Activated naive CD8-positive, alpha-beta T cell treated with anti-CD3 and anti-CD28 coated beads for 36 hours (primary cell): ENCODE data around the gene GDA. TPM values are rescaled to one million over a fixed set of nuclear protein-coding genes. Genes with fewer than 3 reads are reported as not detected.

Experiments used
- DNase-seq: peaks from one replicate; pipeline ENCODE4 v3.0.0; 2021
- H3K27ac Mint-ChIP-seq: one replicate; pipeline ENCODE4 v1.8.0; 2022; ENCODE audit warnings: mild to moderate bottlenecking, moderate library complexity, mixed read lengths
- H3K27me3 Mint-ChIP-seq: one replicate; pipeline ENCODE4 v1.8.0; 2022; ENCODE audit warnings: mild to moderate bottlenecking, mixed read lengths
- H3K36me3 Mint-ChIP-seq: one replicate; pipeline ENCODE4 v1.8.0; 2021; ENCODE audit warnings: mild to moderate bottlenecking, mixed read lengths
- H3K4me1 Mint-ChIP-seq: one replicate; pipeline ENCODE4 v1.8.0; 2021; ENCODE audit warnings: mixed read lengths
- H3K4me3 Mint-ChIP-seq: one replicate; pipeline ENCODE4 v1.8.0; 2022; ENCODE audit warnings: mild to moderate bottlenecking, moderate library complexity, mixed read lengths
- H3K9me3 Mint-ChIP-seq: one replicate; pipeline ENCODE4 v1.8.0; 2022; ENCODE audit warnings: mixed read lengths
- total RNA-seq, 2 experiments: library from RNA; stranded (reverse); gene quantifications; one replicate each; pipeline ENCODE4 v1.2.3, GENCODE V29; 2021

The GDA gene
- total RNA-seq, 2 experiments from 2014 or later: not detected

DNA sequence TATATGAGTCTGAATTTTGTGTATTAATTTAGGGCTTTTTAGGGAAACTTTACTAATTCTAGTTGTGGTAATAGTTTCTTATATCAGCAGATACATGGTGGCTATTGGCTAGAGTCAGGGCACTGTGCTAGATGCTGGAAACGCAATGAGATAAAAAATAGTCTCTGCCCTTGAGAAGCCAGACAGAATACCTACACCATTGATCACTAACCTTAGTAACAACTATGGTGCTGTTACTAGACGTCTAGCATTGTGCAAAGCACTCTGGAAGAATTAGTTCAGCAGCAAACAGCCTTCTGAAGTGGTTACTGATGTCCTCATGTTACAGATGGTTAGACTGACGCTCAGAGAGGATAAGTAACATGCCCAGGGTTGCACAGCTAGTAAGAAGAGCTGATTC, 61.8 kb downstream of the GDA start:
- Mint-ChIP-seq H3K36me3 (no peaks in the 10 kb centered on the region), H3K9me3 (no peaks in the 10 kb centered on the region), H3K4me3 (no peak overlapping the region), H3K4me1 (no peaks in the 10 kb centered on the region), H3K27me3 (peaks cover 20% of the 10 kb centered on the region), H3K27ac (no peak overlapping the region)
- no peak for DNase-seq

DNA sequence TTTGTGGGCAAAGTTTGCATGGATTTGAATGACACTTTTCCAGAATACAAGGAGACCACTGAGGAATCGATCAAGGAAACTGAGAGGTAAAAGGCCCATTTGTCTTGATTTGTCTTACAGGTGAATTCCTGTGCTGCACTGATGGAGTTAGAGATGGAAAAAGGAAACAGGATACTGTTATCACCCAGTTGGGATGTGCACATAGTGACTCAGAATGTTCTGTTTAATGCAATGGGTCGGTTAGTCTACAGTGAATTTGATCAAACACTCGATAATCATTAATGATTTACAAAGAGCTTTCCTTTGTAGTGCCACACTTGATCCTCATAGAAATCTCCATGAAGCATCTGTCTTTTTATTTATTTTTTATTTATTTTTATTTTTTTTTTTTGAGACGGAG, 64.7 kb downstream of the GDA start:
- DNase-seq: no peak
- Mint-ChIP-seq H3K4me3 (no peak overlapping the region), H3K9me3 (no peaks in the 10 kb centered on the region), H3K36me3 (no peaks in the 10 kb centered on the region), H3K4me1 (no peaks in the 10 kb centered on the region), H3K27ac (no peak overlapping the region), H3K27me3 (peaks cover 20% of the 10 kb centered on the region)

DNA sequence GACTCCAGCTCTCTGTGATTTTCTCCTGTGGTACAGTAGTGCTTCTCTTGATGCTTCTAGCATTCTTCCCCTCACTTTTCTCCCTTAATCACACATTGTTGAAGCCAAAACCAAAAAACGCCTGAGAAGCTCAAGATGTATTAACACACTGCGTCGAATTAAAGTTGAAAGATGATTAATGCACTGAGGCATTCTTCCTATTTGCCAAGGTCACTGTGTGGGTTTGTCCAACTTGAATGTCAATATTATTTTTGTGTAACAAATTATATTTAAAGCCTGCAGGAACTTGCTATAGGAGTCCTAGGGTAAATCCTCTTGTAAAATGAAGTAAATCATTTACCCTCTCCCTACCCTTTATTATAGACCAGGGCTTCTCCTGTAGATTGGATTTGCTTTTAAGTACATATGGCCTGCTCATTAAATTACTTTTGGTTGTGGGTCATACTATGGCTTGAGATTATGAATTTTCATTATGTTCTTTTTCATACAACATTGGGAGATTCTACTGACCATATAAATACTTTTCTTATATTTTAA, 68.1 kb downstream of the GDA start:
- no peaks in the 10 kb centered on the region for H3K4me1 Mint-ChIP-seq
- no peaks in the 10 kb centered on the region for H3K9me3 Mint-ChIP-seq
- H3K27me3 Mint-ChIP-seq: peaks cover 8% of the 10 kb centered on the region
- DNase-seq: no peak
- H3K27ac Mint-ChIP-seq: no peak overlapping the region
- no peaks in the 10 kb centered on the region for H3K36me3 Mint-ChIP-seq
- H3K4me3 Mint-ChIP-seq: no peak overlapping the region

DNA sequence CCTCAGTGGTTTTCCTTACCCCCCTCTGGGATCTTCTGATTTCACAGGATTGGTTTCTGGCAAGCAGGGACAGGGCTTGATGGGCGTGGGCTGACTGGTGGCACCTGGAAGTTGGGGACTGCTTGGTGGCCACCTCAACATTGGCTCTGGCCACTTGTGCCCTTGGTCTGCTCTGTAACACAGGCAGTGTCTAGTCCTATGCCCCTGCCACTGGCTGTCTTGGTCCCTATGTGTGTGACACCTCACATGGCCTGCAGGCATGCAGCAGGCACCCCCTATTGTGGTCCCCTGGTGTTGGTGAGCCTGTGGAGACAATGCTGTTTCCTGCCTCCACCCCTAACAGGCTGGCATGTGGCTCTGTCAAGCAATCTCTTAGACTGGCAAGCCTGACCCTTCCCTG, 71.3 kb downstream of the GDA start:
- peaks cover 19% of the 10 kb centered on the region for H3K27me3 Mint-ChIP-seq

DNA sequence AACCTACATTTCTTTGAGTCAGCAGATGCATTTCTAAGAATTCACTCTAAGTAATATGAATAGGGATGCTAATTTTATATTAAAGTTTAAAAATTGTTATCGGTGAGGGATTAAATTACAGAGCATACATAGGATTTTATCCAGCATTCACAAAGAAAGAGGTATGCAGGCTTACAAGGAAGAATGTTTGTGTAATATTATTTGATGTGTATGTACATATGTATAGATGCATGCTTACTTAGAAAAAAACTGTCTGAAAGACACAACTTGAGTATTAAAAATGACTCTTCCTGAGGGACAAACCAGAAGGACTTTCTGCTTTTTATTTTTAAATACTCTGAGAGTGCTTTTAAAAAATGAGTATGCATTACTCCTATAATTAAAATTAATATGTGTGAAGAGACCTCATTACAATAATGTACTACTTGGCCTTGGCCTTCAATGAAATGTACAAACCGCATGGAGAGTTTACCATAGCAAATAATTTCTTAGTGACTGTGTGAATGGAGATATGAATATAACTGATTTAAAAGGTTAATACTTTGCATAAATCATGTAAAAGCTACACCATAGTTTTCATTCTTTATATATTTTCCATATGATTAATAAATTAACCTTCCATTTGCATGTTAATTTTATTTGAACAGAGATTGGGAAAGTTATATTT, 77.0 kb downstream of the GDA start:
- no peak overlapping the region for H3K27ac Mint-ChIP-seq
- H3K4me1 Mint-ChIP-seq: no peaks in the 10 kb centered on the region
- H3K36me3 Mint-ChIP-seq: no peaks in the 10 kb centered on the region
- no peaks in the 10 kb centered on the region for H3K9me3 Mint-ChIP-seq
- no peak for DNase-seq
- no peak overlapping the region for H3K4me3 Mint-ChIP-seq
- peaks cover 27% of the 10 kb centered on the region for H3K27me3 Mint-ChIP-seq

More for the DNA sequence above, 71.3 kb downstream of the GDA start:
- no peak overlapping the region for H3K27ac Mint-ChIP-seq
- DNase-seq: no peak
- H3K9me3 Mint-ChIP-seq: no peaks in the 10 kb centered on the region
- no peak overlapping the region for H3K4me3 Mint-ChIP-seq
- no peaks in the 10 kb centered on the region for H3K36me3 Mint-ChIP-seq
- H3K4me1 Mint-ChIP-seq: no peaks in the 10 kb centered on the region

DNA sequence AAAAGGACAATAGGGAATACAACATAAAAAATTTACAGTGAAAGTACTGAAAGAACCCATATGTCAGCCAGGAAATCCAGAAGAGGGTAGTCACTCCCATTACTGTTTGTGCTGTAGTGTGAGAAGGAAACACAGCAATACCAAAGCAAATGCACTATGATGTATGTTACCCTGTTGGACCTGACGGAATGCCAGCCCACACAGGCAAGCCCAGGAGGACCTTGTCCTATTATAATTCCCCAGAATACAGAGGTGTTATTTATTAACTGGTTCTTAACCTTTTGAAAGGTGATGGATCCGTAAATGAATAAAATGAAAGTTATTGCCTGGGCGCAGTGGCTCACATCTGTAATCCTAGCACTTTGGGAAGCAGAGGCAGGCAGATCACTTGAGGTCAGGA, 79.0 kb downstream of the GDA start:
- no peaks in the 10 kb centered on the region for H3K36me3 Mint-ChIP-seq
- no peak for DNase-seq
- peaks cover 18% of the 10 kb centered on the region for H3K27me3 Mint-ChIP-seq
- no peak overlapping the region for H3K4me3 Mint-ChIP-seq
- H3K9me3 Mint-ChIP-seq: no peaks in the 10 kb centered on the region
- no peak overlapping the region for H3K27ac Mint-ChIP-seq
- H3K4me1 Mint-ChIP-seq: no peaks in the 10 kb centered on the region

DNA sequence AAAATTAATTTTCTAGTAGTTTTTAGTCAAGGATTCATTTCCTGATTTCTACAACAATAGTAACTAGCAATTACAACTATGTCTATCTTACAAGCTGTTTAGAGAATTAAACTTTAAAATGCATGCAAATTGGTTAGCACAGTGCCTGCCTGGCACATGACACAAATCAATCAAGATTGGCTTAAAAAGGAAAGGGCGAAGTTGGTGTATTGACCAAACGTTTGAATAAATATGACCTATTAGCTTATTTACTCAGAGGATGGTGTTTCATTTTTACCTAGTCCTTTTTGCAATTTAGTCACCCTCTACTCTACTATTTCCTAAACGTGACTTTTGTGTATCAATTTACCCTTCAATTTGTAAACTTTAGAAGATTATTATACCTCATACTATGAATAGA, 83.5 kb downstream of the GDA start:
- peaks cover 5% of the 10 kb centered on the region for H3K27me3 Mint-ChIP-seq
- H3K9me3 Mint-ChIP-seq: no peaks in the 10 kb centered on the region
- H3K36me3 Mint-ChIP-seq: no peaks in the 10 kb centered on the region
- H3K4me1 Mint-ChIP-seq: peaks cover 3% of the 10 kb centered on the region
- no peak overlapping the region for H3K4me3 Mint-ChIP-seq
- no peak overlapping the region for H3K27ac Mint-ChIP-seq
- no peak for DNase-seq

DNA sequence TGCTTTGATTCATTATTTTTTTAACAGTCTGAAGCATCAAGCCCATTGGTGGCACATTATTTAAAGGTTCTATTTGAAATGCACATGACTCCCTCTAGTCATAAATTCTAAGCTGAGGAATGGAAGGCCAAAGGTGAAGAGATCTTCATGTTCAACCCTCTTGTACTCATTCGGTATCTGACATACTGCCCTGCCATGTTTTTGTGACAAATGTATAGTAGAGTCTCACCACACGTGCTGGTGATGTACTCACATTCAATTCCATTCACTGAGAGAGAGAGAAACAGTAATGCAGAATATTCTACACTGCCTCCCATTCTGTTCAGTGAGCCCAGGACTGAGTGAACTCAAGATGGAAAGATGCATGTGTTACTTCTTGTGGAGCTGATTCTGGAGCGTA, 98.3 kb downstream of the GDA start:
- no peaks in the 10 kb centered on the region for H3K9me3 Mint-ChIP-seq

DNA sequence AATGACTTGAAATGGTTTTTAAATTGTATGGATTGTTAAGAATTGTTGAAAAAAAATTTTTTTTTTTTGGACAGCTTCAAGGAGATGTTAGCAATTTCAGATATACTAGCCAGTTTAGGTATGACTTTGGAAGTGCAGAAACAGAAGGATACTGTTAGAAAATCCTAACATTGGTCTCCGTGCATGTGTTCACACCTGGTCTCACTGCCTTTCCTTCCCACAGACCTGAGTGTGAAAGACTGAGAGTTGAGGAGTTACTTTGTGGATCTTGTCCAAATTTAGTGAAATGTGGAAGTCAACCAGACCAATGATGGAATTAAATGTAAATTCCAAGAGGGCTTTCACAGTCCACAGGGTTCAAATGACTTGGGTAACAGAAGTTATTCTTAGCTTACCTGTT, 102.3 kb downstream of the GDA start:
- no peaks in the 10 kb centered on the region for H3K4me1 Mint-ChIP-seq
- H3K36me3 Mint-ChIP-seq: no peaks in the 10 kb centered on the region
- no peak overlapping the region for H3K4me3 Mint-ChIP-seq
- H3K27ac Mint-ChIP-seq: no peak overlapping the region
- no peak for DNase-seq
- peaks cover 29% of the 10 kb centered on the region for H3K27me3 Mint-ChIP-seq
- H3K9me3 Mint-ChIP-seq: no peaks in the 10 kb centered on the region

More for the DNA sequence above, 98.3 kb downstream of the GDA start:
- H3K27ac Mint-ChIP-seq: no peak overlapping the region
- H3K27me3 Mint-ChIP-seq: peaks cover 22% of the 10 kb centered on the region
- no peaks in the 10 kb centered on the region for H3K4me1 Mint-ChIP-seq
- H3K4me3 Mint-ChIP-seq: no peak overlapping the region
- H3K36me3 Mint-ChIP-seq: no peaks in the 10 kb centered on the region
- DNase-seq: no peak

DNA sequence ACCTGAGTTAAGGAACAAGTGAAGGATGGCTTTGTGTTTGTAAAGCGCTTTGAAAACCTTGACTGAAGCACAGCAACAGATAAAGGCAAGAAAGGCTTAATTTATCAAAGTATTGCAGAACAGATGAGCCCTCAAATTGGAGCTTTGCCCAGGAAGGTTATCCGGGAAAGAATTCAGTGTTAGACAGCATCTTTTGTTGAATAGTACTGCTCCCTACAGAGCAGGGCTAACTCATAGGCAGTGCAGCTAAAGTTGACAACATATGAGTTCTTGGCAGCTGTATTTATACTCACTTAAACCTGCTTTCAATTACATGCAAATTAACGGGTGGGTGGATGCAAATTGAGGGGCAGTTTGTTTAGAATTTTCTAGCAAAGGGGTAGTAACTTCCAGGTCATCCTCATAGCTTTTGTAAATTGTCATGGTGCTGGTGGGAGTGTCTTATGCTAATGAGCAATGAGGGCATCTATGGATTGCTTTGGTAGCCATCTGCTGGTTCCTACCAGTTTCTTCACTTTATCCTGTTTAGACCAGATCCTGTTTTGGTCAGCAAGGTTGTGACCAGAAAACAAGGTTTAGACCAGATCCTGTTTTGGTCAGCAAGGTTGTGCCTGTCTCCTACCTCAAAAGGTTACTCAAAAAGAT, 105.8 kb downstream of the GDA start:
- no peaks in the 10 kb centered on the region for H3K36me3 Mint-ChIP-seq
- H3K27me3 Mint-ChIP-seq: peaks cover 42% of the 10 kb centered on the region
- H3K9me3 Mint-ChIP-seq: no peaks in the 10 kb centered on the region
- H3K4me3 Mint-ChIP-seq: no peak overlapping the region
- no peak overlapping the region for H3K27ac Mint-ChIP-seq
- no peak for DNase-seq
- H3K4me1 Mint-ChIP-seq: no peaks in the 10 kb centered on the region

DNA sequence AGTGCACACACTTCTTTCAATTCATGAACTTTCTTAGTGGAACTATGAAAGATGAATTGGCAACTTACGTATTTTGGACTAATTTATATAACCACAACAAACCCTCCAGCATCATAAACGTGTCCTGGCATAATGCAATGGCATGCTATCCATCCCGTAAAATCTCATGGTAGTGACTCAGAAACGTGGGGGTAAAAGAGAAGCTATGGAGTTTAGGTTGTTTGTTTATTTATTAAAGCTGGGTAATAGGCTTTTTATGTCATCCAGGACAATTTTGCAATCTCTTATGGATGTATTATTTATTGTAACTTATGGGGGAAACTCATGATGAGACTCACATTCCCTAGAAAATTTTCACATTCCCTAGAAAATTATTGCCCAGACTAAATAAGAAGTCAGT, 106.3 kb downstream of the GDA start:
- Mint-ChIP-seq H3K4me1 (no peaks in the 10 kb centered on the region), H3K9me3 (no peaks in the 10 kb centered on the region), H3K36me3 (no peaks in the 10 kb centered on the region), H3K4me3 (no peak overlapping the region), H3K27me3 (peaks cover 42% of the 10 kb centered on the region), H3K27ac (no peak overlapping the region)
- DNase-seq: no peak

DNA sequence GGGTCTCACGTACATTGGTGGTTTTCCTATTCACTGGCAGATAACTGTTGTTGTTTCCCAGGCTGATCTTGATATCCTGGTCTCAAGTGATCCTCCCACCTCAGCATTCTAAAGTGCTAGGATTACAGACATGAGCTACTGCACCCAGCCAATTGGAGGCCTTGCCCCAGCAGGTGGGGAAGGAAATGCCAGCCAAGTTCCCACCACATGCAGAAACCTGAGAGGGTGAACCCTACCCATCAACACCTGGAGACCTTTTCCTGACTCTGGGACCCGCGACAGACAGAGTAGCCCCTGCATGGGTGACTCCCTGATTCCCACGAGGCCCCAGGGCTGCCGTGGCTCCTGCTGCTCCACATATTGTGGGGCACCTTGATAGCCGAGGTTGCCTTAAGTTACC, 107.7 kb downstream of the GDA start:
- no peak overlapping the region for H3K4me3 Mint-ChIP-seq
- no peak overlapping the region for H3K27ac Mint-ChIP-seq
- no peaks in the 10 kb centered on the region for H3K9me3 Mint-ChIP-seq
- no peaks in the 10 kb centered on the region for H3K4me1 Mint-ChIP-seq
- H3K27me3 Mint-ChIP-seq: peaks cover 39% of the 10 kb centered on the region
- no peaks in the 10 kb centered on the region for H3K36me3 Mint-ChIP-seq
- no peak for DNase-seq

DNA sequence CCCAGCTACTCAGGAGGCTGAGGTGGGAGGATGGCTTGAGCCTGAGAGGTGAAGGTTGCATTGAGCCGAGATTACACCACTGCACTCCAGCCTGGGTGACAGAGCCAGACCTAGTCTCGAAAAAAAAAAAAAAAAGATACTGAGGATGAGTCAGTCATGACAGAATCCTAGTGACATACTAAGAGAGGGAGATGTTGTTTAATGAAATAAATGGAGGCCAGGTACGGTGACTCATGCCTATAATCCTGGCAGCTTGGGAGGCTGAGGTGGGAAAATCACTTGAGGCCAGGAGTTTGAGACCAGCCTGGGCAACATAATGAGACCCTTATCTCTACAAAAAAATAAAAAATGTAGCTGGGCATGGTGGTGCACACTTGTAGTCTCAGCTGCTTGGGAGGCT, 108.6 kb downstream of the GDA start:
- no peak overlapping the region for H3K27ac Mint-ChIP-seq
- no peak overlapping the region for H3K4me3 Mint-ChIP-seq
- no peak for DNase-seq
- no peaks in the 10 kb centered on the region for H3K4me1 Mint-ChIP-seq
- H3K9me3 Mint-ChIP-seq: no peaks in the 10 kb centered on the region
- H3K27me3 Mint-ChIP-seq: peaks cover 39% of the 10 kb centered on the region
- no peaks in the 10 kb centered on the region for H3K36me3 Mint-ChIP-seq

DNA sequence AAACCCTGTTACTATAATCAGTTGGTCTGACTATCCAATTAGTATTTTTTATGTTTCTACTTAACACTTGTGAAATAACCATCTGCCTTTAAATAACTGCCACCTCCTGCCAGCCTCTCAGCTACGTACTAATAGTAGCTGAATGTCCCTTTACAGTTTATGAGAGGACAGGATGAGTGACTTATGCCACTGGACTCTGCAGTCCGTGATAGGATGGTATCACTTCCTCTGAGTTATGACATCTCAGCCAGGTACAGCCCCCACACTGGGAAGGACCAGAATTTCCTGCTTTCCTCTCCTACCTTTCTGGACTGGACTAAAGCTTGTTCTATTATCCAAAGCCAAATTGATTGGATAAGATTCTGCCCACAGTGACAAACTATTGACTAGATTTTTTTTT, 112.8 kb downstream of the GDA start:
- Mint-ChIP-seq H3K4me1 (no peaks in the 10 kb centered on the region), H3K9me3 (no peaks in the 10 kb centered on the region), H3K4me3 (no peak overlapping the region), H3K27ac (no peak overlapping the region), H3K36me3 (no peaks in the 10 kb centered on the region), H3K27me3 (peaks cover 25% of the 10 kb centered on the region)
- DNase-seq: no peak

DNA sequence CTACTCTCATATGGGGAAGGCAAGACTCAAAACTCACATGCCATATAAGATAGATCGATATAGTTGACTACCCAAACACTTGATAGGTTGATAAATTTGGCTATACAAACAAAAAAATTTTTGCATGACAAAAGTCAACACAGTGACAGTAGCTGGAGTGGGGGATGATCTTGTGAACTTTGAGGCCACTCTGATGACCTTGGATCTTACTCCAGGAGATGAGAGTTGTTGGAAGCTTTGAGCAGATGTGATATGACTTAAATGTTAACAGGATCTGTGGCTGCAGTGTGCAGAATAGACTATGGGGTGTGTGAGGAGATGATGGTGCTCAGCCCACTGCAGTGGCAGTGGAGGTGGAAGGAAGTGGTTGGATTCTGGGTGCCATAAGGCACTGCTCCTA, 114.3 kb downstream of the GDA start:
- Mint-ChIP-seq H3K36me3 (no peaks in the 10 kb centered on the region), H3K9me3 (no peaks in the 10 kb centered on the region), H3K4me1 (no peaks in the 10 kb centered on the region), H3K27me3 (peaks cover 10% of the 10 kb centered on the region), H3K4me3 (no peak overlapping the region), H3K27ac (no peak overlapping the region)
- no peak for DNase-seq

DNA sequence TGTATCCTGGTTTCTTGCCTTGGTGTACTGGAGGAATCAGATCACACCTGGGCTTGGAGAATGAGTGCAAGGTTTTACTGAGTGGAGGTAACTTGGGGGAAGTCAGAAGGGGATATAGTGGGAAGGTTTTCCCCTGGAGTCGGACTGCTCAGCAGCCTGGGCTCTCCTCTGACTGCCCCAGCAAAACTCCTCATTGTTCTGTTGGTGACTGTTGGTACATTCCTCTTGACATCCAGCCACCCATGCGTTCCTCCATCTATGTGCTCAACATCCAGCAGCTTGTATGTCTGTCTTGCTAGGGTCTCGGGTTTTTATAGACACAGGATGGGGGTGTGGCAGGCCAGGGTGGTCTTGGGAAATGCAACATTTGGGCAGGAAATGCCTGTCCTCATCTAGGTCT, 119.7 kb downstream of the GDA start:
- Mint-ChIP-seq H3K4me1 (peaks cover 3% of the 10 kb centered on the region), H3K4me3 (no peak overlapping the region), H3K9me3 (no peaks in the 10 kb centered on the region), H3K27ac (no peak overlapping the region), H3K36me3 (no peaks in the 10 kb centered on the region), H3K27me3 (no peaks in the 10 kb centered on the region)
- no peak for DNase-seq
